ENCODE data around the gene PRR29.
A peak's percentile ranks its signal among the peaks of the same experiment; 100 is the strongest.
"Not testable (repeated sequence)": the region's sequence is repeated elsewhere in the genome, so short reads cannot be mapped to it uniquely, and the experiment has no call there.

PRR29 gene

DNA sequence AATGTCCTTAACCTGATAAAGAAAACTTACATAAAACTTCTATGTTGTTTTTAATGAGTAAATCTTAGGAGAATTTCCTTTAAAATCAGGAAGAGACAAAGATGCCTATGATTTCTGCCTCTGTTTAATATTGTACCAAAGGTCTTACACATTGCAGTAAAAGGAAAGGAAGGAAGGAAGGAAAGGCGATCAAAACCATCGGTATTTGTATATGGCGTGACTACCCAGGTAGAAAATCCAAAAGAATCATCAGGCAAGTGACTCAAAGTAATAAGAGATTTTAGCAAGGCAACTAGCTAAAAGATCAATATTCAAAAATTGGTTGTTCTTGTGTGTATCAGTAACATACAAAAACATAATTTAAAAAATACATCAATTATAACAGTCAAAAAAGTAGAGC is 18.8 kb downstream of the PRR29 start:
- Histone ChIP-seq H3K27me3 (ENCODE audit: control insufficient read depth, low read length) (no peaks in the 10 kb centered on the region), H3K79me2 (ENCODE audit: control insufficient read depth, low read length) (peaks cover 58% of the 10 kb centered on the region), H3K27ac (ENCODE audit: low read depth, low read length) (no peak overlapping the region), H3K4me2 (ENCODE audit: low read length) (peak overlapping the region; percentile 77), H4K20me1 (ENCODE audit: control insufficient read depth, insufficient read depth, low read depth, low read length) (0 out of 2 replicates have a peak, but pooled peaks cover 4% of the 10 kb centered on the region), H3K36me3 (ENCODE audit: control insufficient read depth, low read length) (no peaks in the 10 kb centered on the region), H3K4me3 (ENCODE audit: low read length) (peak overlapping the region; percentile 44), H3F3A (ENCODE audit: control insufficient read depth, insufficient read depth) (peaks cover 19% of the 10 kb centered on the region), H3K9me2 (replicated peaks; ENCODE audit: control insufficient read depth, low read length) (no peaks in the 10 kb centered on the region), H3K9me3 (ENCODE audit: control insufficient read depth, insufficient read depth, low read length) (no peaks in the 10 kb centered on the region), H3K4me1 (ENCODE audit: control insufficient read depth, low read length) (peaks cover 68% of the 10 kb centered on the region)
- TF ChIP-seq, protein P1, sequence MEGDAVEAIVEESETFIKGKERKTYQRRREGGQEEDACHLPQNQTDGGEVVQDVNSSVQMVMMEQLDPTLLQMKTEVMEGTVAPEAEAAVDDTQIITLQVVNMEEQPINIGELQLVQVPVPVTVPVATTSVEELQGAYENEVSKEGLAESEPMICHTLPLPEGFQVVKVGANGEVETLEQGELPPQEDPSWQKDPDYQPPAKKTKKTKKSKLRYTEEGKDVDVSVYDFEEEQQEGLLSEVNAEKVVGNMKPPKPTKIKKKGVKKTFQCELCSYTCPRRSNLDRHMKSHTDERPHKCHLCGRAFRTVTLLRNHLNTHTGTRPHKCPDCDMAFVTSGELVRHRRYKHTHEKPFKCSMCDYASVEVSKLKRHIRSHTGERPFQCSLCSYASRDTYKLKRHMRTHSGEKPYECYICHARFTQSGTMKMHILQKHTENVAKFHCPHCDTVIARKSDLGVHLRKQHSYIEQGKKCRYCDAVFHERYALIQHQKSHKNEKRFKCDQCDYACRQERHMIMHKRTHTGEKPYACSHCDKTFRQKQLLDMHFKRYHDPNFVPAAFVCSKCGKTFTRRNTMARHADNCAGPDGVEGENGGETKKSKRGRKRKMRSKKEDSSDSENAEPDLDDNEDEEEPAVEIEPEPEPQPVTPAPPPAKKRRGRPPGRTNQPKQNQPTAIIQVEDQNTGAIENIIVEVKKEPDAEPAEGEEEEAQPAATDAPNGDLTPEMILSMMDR (IDR thresholded peaks at IDR 0.05; ENCODE audit: low read depth, low read length, poor library complexity, severe bottlenecking) = no peak
- no peak for TF ChIP-seq EZH2phosphoT487 (IDR thresholded peaks at IDR 0.05; ENCODE audit: borderline replicate concordance, low read length)

- no peaks in the 10 kb centered on the region for H3K27me3 ChIP-seq (ENCODE audit: control insufficient read depth, low read length)
- TF ChIP-seq, protein P1 (IDR thresholded peaks at IDR 0.05; ENCODE audit: low read depth, low read length, poor library complexity, severe bottlenecking) = peak; percentile 45
- TF ChIP-seq EZH2phosphoT487 (IDR thresholded peaks at IDR 0.05; ENCODE audit: borderline replicate concordance, low read length) = no peak
- H3K27ac ChIP-seq (ENCODE audit: low read depth, low read length) = no peak overlapping the region
These were observed 19.3 kb downstream of the PRR29 start for GRCh38 chr17:64017381-64017980.

GRCh38 chr17:64019551-64019961 is 21.4 kb downstream of the PRR29 start:
- Histone ChIP-seq H3K4me3 (ENCODE audit: low read length) (peak overlapping the region; percentile 85), H3K79me2 (ENCODE audit: control insufficient read depth, low read length) (peaks cover 48% of the 10 kb centered on the region), H3K4me2 (ENCODE audit: low read length) (peak overlapping the region; percentile 77), H3K4me1 (ENCODE audit: control insufficient read depth, low read length) (peaks cover 63% of the 10 kb centered on the region), H3K27ac (ENCODE audit: low read depth, low read length) (peak overlapping the region; percentile 82), H3F3A (ENCODE audit: control insufficient read depth, insufficient read depth) (peaks cover 24% of the 10 kb centered on the region)
- not testable (repeated sequence) for H3K9me3 ChIP-seq (ENCODE audit: control insufficient read depth, insufficient read depth, low read length); H3K9me2 ChIP-seq (replicated peaks; ENCODE audit: control insufficient read depth, low read length); H4K20me1 ChIP-seq (ENCODE audit: control insufficient read depth, insufficient read depth, low read depth, low read length); H3K36me3 ChIP-seq (ENCODE audit: control insufficient read depth, low read length); H3K27me3 ChIP-seq (ENCODE audit: control insufficient read depth, low read length)

More at GRCh38 chr17:64017381-64017980, 19.3 kb downstream of the PRR29 start:
- Histone ChIP-seq H3K36me3 (ENCODE audit: control insufficient read depth, low read length) (no peaks in the 10 kb centered on the region), H3K4me1 (ENCODE audit: control insufficient read depth, low read length) (peaks cover 69% of the 10 kb centered on the region), H3K4me3 (ENCODE audit: low read length) (peak overlapping the region; percentile 34; the same call in 1 of the 2 replicates), H4K20me1 (ENCODE audit: control insufficient read depth, insufficient read depth, low read depth, low read length) (0 out of 2 replicates have a peak, but pooled peaks cover 4% of the 10 kb centered on the region), H3K79me2 (ENCODE audit: control insufficient read depth, low read length) (peaks cover 58% of the 10 kb centered on the region), H3K9me2 (replicated peaks; ENCODE audit: control insufficient read depth, low read length) (no peaks in the 10 kb centered on the region), H3F3A (ENCODE audit: control insufficient read depth, insufficient read depth) (peaks cover 22% of the 10 kb centered on the region), H3K9me3 (ENCODE audit: control insufficient read depth, insufficient read depth, low read length) (no peaks in the 10 kb centered on the region), H3K4me2 (ENCODE audit: low read length) (peak overlapping the region; percentile 77)

DNA sequence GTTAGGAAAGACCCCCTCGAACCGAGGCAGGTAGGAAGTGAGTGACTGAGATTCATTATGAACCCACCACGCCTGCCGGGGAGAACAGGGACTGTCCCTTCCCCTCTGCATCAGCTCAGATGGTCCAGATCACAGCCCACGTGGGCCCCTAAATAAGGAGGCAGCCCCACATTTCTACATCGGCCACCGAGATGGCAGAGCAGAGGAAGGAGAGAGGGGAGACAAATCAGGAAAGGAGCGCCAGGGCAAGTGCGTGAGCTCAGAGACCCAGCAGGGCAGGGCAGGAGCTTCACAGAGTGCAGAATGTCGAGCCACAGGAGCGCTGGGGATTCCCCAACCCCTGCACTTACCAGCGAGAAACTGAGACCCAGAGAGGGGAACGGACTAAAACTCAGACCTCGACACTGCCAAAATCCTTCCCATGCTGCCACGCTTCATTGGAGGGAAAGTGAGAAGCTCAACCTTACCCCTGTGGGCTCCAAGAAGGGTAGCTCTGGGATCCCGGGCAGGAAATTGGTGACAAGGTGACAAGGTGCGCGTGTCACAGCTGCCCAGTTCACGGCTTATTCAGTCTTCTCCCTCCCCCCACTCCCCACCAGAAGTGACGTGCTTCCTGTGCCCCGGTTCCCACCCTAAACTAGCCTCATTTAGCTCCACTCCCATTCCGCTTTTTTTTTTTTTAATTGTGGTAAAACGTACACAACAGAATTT is 22.1 kb downstream of the PRR29 start, which contains the start of gene ICAM2:
TSS of gene ICAM2 (minus strand) at position 578 of the 711 bp plus-strand sequence. CDS start 13,942 bp downstream, outside the sequence.
- H3K36me3 ChIP-seq (ENCODE audit: control insufficient read depth, low read length) = no peaks in the 10 kb centered on the region
- H3K4me3 ChIP-seq (ENCODE audit: low read length) = peak within 1 kb of the TSS; percentile 85
- H3K4me1 ChIP-seq (ENCODE audit: control insufficient read depth, low read length) = peaks cover 60% of the 10 kb centered on the region
- H3K9me3 ChIP-seq (ENCODE audit: control insufficient read depth, insufficient read depth, low read length) = no peaks in the 10 kb centered on the region
- TF ChIP-seq, protein P1 (IDR thresholded peaks at IDR 0.05; ENCODE audit: low read depth, low read length, poor library complexity, severe bottlenecking) = no peak
- H3F3A ChIP-seq (ENCODE audit: control insufficient read depth, insufficient read depth) = peaks cover 25% of the 10 kb centered on the region
- peak within 1 kb of the TSS; percentile 77 for H3K4me2 ChIP-seq (ENCODE audit: low read length)
- H3K9me2 ChIP-seq (replicated peaks; ENCODE audit: control insufficient read depth, low read length) = no peaks in the 10 kb centered on the region
- H4K20me1 ChIP-seq (ENCODE audit: control insufficient read depth, insufficient read depth, low read depth, low read length) = 0 out of 2 replicates have a peak, but pooled peaks cover 4% of the 10 kb centered on the region
- peak within 1 kb of the TSS; percentile 82 for H3K27ac ChIP-seq (ENCODE audit: low read depth, low read length)
- no peaks in the 10 kb centered on the region for H3K27me3 ChIP-seq (ENCODE audit: control insufficient read depth, low read length)
- H3K79me2 ChIP-seq (ENCODE audit: control insufficient read depth, low read length) = peaks cover 43% of the 10 kb centered on the region
